Esophagus muscularis mucosa (tissue), 4 donors: ENCODE data around the gene CSDE1. TPM values are rescaled to one million over a fixed set of nuclear protein-coding genes. Genes with fewer than 3 reads are reported as not detected.

Experiments used
- DNase-seq: peaks from one replicate; pipeline ENCODE4 v3.0.0-alpha.2; 2017; ENCODE audit errors: extremely low spot score
- H3K27ac ChIP-seq, 4 donors: fragments of 200-600 bp; sonication (generic); replicated peaks in 1 of 4; 1 replicate in 3 of 4; 2 replicates in 1 of 4; pipeline ENCODE4 v1.5.1; 2016 to 2019; ENCODE audit warnings: mild to moderate bottlenecking in 1 of 4
- H3K27me3 ChIP-seq, 4 donors: fragments of 200-600 bp; sonication (generic); one replicate each; pipeline versions ENCODE4 v1.5.1 to v1.6.0; 2016 to 2019
- H3K36me3 ChIP-seq, 4 donors: fragments of 200-600 bp; sonication (generic); one replicate each; pipeline ENCODE4 v1.5.1; 2016 to 2019
- H3K4me1 ChIP-seq, 4 donors: fragments of 200-600 bp; sonication (generic); one replicate each; pipeline ENCODE4 v1.5.1; 2016 to 2019
- H3K4me3 ChIP-seq, 4 donors: fragments of 200-600 bp; sonication (generic); 1 replicate in 2 of 4; 2 replicates in 2 of 4; pipeline ENCODE4 v1.5.1; 2016 to 2019; ENCODE audit warnings: mild to moderate bottlenecking in 4 of 4, moderate library complexity in 1 of 4
- H3K9me3 ChIP-seq, 4 donors: fragments of 200-600 bp; sonication (generic); 1 replicate in 3 of 4; 2 replicates in 1 of 4; pipeline ENCODE4 v1.5.1; 2016 to 2019
- CTCF ChIP-seq, 3 experiments: fragments of 200-600 bp in 2 of 3; fragments of 450-650 bp in 1 of 3; sonication (generic) in 2 of 3; IDR thresholded peaks; one replicate each; pipeline ENCODE4 v1.5.1; 2017 to 2019; ENCODE audit warnings: antibody characterized with exemption in 3 of 3, mild to moderate bottlenecking in 2 of 3, moderate library complexity in 1 of 3
- EP300 ChIP-seq: sonication (generic); formaldehyde crosslinking; IDR thresholded peaks from one replicate; pipeline ENCODE4 v1.6.1; 2017; ENCODE audit warnings: antibody characterized with exemption
- POLR2A ChIP-seq: fragments of 450-650 bp; IDR thresholded peaks from one replicate; pipeline ENCODE4 v1.6.1; 2017; ENCODE audit warnings: antibody characterized with exemption, moderate library complexity, mild to moderate bottlenecking, low read depth
- POLR2AphosphoS5 ChIP-seq, 2 donors: sonication (generic); formaldehyde crosslinking; IDR thresholded peaks; one replicate each; pipeline ENCODE4 v1.6.1; 2017; ENCODE audit warnings: antibody characterized with exemption in 2 of 2
- WGBS: methylation state at CpG from one replicate; pipeline ENCODE4 v1.1.5; 2018; 5-methylcytosine and 5-hydroxymethylcytosine counted together
- intact Hi-C: fragments of 100-400 bp; cut with DNase I; formaldehyde crosslinking; loops from one replicate; pipeline ENCODE4 v1.15.1; 2023
- small RNA-seq, 3 donors: library from RNA; depleted of rRNA; stranded (forward); fragments of <200 nt; gene quantifications; one replicate each; pipeline ENCODE3, GENCODE V24; 2016
- total RNA-seq, 4 donors: library from RNA; depleted of rRNA; stranded (reverse); fragments of >200 nt; gene quantifications; one replicate each; pipeline versions ENCODE4 v1.1.0 to v1.2.1, GENCODE V29; 2016

The CSDE1 gene
- total RNA-seq, 4 donors from 2014 or later: 614 to 1,394 (median 877) TPM

GRCh38 chr1:114666954-114667353 lies 90.8 kb downstream of the CSDE1 start:
- H3K27ac ChIP-seq: no peak overlapping the region
- intact Hi-C loops: no loop called here
- H3K27me3 ChIP-seq: no peaks in the 10 kb centered on the region
- H3K36me3 ChIP-seq: no peaks in the 10 kb centered on the region
- H3K9me3 ChIP-seq: no peaks in the 10 kb centered on the region
- H3K4me1 ChIP-seq: peaks cover 0 to 18% (median 14%) of the 10 kb centered on the region in 4 donors
- TF ChIP-seq POLR2AphosphoS5 (IDR thresholded peaks at IDR 0.05) (no peak), EP300 (no peak), POLR2A (no peak), CTCF (IDR thresholded peaks at IDR 0.05) (no peak)
- no peak for DNase-seq
- WGBS: 90% methylated on average over 3 of the region's 3 CpGs
- no peak overlapping the region for H3K4me3 ChIP-seq

Small RNAs within 50 kb of the gene (small RNA-seq; reads per million reads assigned to genes)
- gene RN7SL432P (0 reads per million in 3 donors), gene RNY1P13 (0 to 0.17 (median 0) reads per million in 3 donors)

Other genes with a start within 250 kb of the CSDE1 start
- gene TRIM33, start 246.8 kb downstream of the CSDE1 start, total RNA-seq: 10 to 100 TPM; 28.0 to 36.6 (median 29.5) TPM
- 10 to 100 TPM; 25.9 to 44.0 (median 34.1) TPM for gene BCAS2, start 176.4 kb downstream of the CSDE1 start, total RNA-seq
- gene DENND2C, start 87.9 kb downstream of the CSDE1 start, total RNA-seq: 1 to 10 TPM; 1.2 to 2.5 (median 2.0) TPM
- gene AMPD1, start 62.4 kb downstream of the CSDE1 start, total RNA-seq: not detected
- 10 to 100 TPM; 12.1 to 20.9 (median 14.7) TPM for gene NRAS, start 41.2 kb downstream of the CSDE1 start, total RNA-seq
- gene SIKE1, start 22.7 kb upstream of the CSDE1 start, total RNA-seq: 10 to 100 TPM; 31.5 to 60.7 (median 50.9) TPM
- not detected for gene SYCP1, start 96.9 kb upstream of the CSDE1 start, total RNA-seq